ENCODE measurements around the gene RMRP.

The RMRP gene

DNA sequence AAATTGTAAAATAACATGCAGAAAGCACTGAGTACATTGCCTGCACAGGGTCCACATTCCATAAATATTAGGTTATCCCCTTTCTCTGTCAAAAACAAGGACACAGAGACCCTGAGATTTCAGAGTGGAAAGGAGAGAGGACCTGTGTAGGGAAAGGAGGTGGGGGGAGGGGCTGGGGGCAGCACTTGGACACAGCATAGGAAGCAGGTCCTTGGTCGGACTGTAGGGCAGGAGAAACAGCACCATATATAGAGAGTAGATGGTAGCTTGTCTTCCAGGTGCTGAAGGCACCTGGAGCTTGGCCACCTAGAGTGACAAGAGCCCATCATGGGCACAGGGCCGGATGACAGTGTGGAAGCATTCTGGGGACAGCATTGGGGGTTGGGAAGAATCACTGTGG is 29.5 kb upstream of the RMRP start:
- no peak for DNase-seq (ENCODE audit: low read depth in 1 of 2, low spot score in 1 of 2)

DNA sequence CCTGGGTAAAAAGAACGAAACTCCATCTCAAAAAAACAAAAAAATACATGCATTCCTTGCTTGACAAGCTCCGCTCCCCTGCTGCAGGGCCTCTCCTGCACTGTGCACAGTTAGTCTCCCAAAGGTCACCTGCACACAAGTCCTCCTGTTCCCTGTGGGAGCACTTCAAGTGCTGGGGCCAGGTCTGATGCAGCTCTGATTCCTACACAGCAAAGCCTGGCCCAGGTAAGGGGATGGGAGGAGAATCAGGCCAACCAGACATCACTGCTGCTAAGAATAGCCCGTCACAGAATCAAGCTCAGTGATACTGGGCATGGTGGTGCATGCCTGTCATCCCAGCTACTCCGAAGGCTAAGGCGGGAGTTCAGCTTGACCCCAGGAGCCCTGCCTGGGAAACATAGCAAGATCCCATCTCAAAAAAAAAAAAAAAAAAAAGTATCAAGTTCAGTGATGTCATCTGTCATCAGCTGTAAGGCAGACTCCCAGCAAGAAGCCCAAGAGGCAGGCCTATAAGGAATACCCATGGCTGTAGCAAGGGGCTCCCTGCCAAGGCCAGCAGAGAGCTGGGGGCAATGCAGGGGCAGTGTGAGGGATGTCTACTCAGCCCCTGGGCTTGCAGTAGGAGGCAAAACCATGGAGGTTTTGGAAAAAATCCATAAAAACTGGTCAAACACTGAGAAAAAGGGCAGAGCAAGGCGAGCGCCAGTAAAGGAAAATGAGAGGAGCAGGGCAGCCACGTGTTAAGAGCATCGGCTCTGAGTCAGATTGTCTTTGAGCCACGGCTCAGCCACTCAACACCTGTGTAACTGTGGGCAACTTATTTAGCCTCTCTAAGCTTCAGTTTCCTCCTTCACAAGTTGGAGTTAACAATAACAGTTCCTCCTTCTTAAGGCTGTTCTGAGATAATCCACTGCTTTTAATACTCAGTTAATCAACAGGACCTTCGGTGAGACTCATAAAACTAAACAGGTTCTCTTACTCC is 28.7 kb upstream of the RMRP start:
- DNase-seq (ENCODE audit: low read depth in 1 of 2, low spot score in 1 of 2): no peak

DNA sequence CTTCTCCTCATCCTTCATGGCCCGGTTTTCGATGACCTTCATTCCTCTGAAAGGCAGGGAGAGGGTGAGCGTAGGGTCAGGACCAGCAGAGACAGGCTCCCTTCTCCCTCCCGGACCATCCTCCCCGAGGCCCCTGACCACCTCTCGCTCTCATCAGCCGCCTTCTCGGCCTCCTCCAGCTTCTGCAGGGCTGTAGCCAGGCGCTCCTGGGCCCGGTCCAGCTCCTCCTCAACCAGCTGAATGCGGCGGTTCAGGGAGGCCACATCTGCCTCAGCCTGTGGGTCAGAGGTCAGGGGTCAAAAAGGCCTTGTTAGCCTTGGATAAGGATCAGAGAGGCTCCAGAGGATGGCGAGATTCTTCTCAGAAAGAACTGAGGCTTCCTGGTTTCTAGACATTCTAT is 27.7 kb upstream of the RMRP start:
- DNase-seq (ENCODE audit: low read depth in 1 of 2, low spot score in 1 of 2): no peak

DNA sequence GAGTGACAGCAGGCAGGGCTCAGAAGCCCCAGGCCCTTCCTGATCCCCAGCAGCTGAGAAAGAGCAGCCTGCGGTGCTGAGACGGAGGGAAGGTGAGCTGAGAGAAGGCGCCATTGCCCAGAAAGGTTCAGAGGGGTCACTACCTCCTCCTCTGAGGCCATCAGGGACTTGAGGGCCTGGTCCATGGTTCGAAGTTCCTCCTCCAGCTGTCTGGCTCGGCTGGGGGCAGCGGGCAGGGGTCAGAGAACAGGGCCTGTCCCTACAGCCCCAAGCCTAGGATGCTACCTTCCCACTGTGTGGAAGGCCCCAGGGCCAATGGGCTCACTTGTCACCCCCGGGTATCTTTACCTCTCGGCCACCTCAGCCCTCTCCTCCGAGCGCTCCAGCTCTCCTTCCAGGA is 27.1 kb upstream of the RMRP start:
- no peak for DNase-seq (ENCODE audit: low read depth in 1 of 2, low spot score in 1 of 2)

DNA sequence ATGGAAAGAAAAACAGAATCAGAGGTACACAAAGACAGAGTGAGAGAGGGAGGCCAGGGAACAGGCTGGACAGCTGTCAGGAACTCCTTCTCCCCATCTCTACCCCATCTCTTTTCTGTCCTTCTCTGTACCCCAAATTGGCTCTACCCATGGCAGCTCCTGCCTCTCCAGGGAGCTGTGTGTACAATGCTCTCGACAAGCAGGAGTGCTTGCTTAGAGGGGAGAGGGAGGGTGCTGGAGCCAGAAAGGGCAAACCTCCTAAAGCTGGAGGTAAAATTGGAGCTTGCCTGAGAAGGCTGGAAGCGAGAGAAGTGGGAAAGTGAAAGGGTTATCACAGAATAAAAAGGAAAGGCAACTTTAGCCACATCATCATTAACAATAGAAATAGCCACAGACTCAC is 25.5 kb upstream of the RMRP start:
- DNase-seq (ENCODE audit: low read depth in 1 of 2, low spot score in 1 of 2): no peak

DNA sequence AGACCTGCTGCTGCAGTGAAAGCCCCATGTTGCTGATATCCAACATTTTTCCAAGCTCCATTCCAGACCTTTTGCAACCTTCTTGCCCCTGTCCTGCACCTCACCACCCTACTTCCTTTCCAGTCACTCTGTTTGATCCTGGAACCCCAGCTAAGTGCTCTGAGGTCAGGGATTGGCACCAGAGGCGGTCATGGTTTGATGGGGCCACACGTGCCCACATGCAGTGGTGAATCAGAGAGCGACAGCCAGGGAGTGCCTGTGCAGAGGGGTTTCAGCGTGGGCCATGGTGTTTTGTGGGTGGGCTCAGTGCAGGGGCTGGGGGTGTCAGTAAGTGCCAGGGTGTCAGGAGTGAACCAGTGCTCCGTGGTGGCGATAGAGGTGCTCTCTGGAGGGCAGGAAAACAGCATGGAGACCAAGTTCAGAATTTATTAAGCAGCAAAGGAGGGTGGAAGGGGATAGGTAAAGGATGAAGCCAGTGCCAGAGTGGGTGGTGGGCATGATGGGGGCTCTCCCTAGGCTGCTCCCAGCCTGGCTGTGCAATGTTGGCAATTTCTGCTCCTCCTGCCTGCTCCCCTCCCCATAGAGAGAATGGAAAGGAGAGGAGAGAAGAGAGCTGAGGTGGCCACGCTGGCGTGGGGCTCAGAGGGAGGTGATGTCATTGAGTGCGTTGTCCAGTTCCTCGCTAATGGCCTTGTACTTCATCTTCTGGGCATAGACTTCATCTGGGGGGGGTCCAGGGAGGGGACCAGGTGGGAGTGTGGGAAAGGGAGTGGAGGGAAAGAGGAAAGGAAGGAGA is 24.9 kb upstream of the RMRP start:
- DNase-seq (ENCODE audit: low read depth in 1 of 2, low spot score in 1 of 2): no peak

DNA sequence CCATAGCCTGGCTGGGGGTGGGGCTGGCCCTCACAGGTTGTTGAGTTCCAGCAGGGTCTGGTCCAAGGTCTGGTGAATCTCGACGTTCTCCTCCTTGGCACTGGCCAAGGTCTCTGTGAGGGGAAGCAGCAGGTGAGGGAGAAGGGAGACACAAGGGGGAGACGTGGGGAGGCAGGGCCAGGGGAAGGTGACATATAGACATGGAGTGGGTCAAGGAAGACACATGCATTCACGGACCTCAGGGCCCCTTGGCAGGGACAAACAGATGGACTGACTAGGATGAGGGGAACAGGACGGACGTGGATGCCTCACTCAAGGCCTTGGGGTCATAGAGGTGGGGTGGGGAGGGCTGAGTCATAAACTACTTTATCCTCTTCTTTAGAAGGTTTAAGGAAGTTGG is 24.2 kb upstream of the RMRP start:
- DNase-seq (ENCODE audit: low read depth in 1 of 2, low spot score in 1 of 2): no peak

DNA sequence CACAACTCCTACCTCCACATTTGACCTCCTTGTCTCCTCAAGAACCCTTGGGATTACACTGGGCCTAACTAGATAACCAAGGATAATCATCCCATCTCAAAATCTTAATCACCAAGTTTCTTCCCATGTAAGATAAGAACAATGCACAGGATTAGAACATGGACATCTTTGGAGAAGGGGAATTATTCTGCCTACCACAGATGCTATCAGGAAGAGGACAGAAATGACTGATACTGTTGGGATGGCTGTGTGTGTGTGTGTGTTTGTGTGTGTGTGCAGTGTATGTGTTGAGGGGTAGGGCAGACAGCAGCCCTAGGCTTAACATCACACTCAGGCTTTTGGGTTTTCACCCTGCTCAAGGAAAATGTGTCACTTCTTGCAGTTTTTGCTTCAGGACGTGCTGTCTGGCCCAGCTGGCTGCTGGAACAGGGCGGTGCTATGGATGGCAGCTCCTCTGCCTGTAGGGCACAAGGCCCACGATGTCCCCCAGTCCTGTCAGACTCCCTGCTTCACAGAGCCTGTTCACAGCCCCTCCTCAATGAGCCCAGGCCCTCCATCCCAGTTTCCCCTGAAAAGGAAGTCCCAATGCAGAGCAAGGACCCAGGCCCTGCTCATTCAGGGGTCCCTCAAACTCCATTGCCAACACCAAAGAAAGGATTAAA is 23.7 kb upstream of the RMRP start:
- no peak for DNase-seq (ENCODE audit: low read depth in 1 of 2, low spot score in 1 of 2)

DNA sequence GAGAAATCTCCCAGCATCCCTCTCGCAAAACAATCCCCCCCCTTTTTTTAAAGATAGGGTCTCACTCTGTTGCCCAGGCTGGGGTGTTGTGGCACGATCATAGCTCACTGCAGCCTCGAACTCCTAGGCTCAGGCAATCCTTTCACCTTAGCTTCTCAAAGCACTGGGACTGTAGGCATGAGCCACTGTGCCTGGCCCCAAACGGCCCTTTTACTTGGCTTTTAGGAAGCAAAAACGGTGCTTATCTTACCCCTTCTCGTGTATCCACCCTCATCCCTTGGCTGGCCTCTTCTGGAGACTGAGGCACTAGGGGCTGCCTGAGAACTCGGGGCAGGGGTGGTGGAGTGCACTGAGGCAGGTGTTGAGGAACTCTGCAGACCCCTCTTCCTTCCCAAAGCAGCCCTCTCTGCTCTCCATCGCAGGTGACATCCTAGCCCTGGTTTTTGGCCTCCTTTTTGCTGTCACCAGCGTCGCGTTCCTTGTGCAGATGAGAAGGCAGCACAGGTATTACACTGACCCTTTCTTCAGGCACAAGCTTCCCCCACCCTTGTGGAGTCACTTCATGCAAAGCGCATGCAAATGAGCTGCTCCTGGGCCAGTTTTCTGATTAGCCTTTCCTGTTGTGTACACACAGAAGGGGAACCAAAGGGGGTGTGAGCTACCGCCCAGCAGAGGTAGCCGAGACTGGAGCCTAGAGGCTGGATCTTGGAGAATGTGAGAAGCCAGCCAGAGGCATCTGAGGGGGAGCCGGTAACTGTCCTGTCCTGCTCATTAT is 22.7 kb upstream of the RMRP start:
- no peak for DNase-seq (ENCODE audit: low read depth in 1 of 2, low spot score in 1 of 2)

DNA sequence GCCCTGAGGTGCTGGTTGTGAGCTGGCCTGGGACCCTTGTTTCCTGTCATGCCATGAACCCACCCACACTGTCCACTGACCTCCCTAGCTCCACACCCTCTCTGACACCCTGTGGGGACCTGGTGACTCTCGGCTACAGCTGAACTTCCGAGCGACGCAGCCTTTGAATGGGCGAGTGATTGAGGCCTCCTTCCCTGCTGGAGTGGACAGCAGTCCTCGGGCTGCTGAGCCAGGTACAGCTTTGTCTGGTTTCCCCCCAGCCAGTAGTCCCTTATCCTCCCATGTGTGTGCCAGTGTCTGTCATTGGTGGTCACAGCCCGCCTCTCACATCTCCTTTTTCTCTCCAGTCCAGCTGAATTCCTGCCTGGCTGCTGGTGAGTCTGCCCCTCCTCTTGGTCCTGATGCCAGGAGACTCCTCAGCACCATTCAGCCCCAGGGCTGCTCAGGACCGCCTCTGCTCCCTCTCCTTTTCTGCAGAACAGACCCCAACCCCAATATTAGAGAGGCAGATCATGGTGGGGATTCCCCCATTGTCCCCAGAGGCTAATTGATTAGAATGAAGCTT is 22.0 kb upstream of the RMRP start:
- DNase-seq (ENCODE audit: low read depth in 1 of 2, low spot score in 1 of 2): no peak

DNA sequence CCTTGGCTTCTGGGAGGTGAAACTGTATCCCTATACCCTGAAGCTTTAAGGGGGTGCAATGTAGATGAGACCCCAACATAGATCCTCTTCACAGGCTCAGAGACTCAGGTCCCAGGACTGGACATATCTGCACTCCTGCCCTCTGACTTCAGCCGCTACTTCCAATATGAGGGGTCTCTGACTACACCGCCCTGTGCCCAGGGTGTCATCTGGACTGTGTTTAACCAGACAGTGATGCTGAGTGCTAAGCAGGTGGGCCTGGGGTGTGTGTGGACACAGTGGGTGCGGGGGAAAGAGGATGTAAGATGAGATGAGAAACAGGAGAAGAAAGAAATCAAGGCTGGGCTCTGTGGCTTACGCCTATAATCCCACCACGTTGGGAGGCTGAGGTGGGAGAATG is 21.3 kb upstream of the RMRP start:
- no peak for DNase-seq (ENCODE audit: low read depth in 1 of 2, low spot score in 1 of 2)

DNA sequence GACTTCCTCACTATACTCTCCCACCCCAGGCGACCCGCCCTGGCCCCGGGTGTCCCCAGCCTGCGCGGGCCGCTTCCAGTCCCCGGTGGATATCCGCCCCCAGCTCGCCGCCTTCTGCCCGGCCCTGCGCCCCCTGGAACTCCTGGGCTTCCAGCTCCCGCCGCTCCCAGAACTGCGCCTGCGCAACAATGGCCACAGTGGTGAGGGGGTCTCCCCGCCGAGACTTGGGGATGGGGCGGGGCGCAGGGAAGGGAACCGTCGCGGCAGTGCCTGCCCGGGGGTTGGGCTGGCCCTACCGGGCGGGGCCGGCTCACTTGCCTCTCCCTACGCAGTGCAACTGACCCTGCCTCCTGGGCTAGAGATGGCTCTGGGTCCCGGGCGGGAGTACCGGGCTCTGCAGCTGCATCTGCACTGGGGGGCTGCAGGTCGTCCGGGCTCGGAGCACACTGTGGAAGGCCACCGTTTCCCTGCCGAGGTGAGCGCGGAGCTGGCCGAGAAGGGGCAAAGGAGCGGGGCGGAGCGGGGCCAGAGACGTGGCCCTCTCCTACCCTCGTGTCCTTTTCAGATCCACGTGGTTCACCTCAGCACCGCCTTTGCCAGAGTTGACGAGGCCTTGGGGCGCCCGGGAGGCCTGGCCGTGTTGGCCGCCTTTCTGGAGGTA is 18.0 kb upstream of the RMRP start:
- DNase-seq (ENCODE audit: low read depth in 1 of 2, low spot score in 1 of 2): no peak

DNA sequence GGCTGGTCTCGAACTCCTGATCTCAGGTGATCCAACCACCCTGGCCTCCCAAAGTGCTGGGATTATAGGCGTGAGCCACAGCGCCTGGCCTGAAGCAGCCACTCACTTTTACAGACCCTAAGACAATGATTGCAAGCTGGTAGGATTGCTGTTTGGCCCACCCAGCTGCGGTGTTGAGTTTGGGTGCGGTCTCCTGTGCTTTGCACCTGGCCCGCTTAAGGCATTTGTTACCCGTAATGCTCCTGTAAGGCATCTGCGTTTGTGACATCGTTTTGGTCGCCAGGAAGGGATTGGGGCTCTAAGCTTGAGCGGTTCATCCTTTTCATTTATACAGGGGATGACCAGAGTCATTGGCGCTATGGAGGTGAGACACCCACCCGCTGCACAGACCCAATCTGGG is 17.4 kb upstream of the RMRP start:
- no peak for DNase-seq (ENCODE audit: low read depth in 1 of 2, low spot score in 1 of 2)

DNA sequence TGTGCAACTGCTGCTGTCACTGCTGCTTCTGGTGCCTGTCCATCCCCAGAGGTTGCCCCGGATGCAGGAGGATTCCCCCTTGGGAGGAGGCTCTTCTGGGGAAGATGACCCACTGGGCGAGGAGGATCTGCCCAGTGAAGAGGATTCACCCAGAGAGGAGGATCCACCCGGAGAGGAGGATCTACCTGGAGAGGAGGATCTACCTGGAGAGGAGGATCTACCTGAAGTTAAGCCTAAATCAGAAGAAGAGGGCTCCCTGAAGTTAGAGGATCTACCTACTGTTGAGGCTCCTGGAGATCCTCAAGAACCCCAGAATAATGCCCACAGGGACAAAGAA is 16.2 kb upstream of the RMRP start:
- no peak for DNase-seq (ENCODE audit: low read depth in 1 of 2, low spot score in 1 of 2)

DNA sequence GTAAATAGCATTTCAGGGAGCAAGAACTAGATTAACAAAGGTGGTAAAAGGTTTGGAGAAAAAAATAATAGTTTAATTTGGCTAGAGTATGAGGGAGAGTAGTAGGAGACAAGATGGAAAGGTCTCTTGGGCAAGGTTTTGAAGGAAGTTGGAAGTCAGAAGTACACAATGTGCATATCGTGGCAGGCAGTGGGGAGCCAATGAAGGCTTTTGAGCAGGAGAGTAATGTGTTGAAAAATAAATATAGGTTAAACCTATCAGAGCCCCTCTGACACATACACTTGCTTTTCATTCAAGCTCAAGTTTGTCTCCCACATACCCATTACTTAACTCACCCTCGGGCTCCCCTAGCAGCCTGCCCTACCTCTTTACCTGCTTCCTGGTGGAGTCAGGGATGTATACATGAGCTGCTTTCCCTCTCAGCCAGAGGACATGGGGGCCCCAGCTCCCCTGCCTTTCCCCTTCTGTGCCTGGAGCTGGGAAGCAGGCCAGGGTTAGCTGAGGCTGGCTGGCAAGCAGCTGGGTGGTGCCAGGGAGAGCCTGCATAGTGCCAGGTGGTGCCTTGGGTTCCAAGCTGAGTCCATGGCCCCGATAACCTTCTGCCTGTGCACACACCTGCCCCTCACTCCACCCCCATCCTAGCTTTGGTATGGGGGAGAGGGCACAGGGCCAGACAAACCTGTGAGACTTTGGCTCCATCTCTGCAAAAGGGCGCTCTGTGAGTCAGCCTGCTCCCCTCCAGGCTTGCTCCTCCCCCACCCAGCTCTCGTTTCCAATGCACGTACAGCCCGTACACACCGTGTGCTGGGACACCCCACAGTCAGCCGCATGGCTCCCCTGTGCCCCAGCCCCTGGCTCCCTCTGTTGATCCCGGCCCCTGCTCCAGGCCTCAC is 15.6 kb upstream of the RMRP start, which contains the start of gene CA9:
CA9 (plus strand) TSS at position 797 of the 893 bp plus-strand sequence; CDS start at position 829, 32 bp downstream.
- no peak for DNase-seq (ENCODE audit: low read depth in 1 of 2, low spot score in 1 of 2)

DNA sequence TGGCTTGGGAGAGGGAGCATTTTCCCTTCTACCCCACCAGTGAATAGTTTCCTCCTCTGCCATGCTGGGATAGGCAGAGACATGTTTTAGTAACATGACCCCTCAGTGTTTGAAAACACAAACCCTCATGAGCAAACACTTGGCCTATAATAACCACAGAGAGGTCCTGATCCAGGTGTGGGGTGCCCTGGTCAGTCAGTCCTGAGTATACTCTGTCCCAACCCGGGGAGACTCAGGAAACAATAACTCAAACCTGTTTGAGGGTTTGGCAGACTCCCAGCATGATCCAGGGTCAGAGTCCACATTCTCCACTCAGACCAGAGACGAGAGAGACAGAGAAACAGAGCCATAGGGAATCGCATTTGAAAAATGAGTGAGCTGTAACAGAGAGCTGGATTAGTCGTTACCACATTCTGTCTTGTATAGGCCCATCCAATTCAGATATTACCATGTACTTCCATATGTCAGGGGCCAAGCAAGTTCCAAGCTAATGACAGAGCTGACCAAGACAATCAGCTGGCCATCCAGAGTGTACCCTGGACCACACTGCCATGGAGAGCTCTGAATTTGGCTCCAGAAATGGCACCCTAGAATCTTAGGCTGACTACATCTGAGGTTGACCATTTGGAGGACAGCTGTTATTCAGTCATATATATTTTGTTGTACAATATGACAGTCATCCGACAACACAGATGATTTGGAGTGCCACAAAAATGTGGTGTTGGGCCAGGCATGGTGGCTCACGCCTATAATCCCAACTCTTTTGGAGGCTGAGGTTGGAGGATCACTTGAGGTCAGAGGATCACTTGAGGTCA is 11.7 kb upstream of the RMRP start:
- no peak for DNase-seq (ENCODE audit: low read depth in 1 of 2, low spot score in 1 of 2)

DNA sequence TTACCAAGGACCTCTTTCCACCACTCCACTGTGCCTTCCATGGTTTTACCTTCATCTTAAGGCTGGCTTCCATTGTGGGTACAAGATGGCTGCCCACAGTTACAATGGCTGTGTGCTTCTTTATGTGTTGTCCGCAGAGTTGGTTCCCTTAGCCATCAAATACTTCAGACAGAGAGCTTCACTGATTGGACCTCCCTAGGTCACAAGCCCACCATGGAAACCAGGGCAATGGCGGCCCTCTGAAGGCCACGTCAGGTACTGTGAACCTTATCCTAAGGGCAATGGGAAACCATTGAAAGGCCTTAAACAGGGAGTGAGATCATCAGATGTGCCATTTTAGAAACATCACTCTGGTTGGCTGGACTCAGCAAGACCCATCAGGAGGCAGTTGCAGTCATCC is 10.1 kb upstream of the RMRP start:
- DNase-seq (ENCODE audit: low read depth in 1 of 2, low spot score in 1 of 2): no peak

DNA sequence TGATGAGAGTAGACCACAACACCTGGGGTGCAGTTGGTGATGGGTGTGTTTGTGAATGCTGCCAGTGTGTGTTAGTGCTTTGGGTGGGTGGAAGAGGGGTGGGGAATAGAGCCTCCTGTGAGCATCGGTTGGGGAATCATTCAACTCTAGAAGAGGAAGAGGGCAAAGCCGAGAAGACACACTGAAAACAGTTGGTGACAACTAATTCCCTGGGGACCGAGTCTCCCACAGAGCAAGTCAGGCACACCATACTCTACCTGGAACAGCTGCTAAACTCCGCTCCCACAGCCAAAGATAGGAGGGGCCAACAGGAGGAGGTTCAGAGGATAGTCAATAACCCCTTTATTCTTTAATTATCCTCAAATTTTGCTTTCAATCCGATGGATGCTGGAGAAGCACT is 8.7 kb upstream of the RMRP start:
- DNase-seq (ENCODE audit: low read depth in 1 of 2, low spot score in 1 of 2): no peak

Data from stimulated activated CD4-positive, alpha-beta T cell treated with anti-CD3 and anti-CD28 coated beads, Interleukin-15, amount 100 ng/mL, for 1 hour (primary cell).